Neural progenitor cell (in vitro differentiated cells): ENCODE results near the gene GUCA2B. TPM values are rescaled to one million over a fixed set of nuclear protein-coding genes. Genes with fewer than 3 reads are reported as not detected.

Experiments used
- DNase-seq: peaks from one replicate; pipeline ENCODE4 v3.0.0-alpha.2; 2016; ENCODE audit warnings: low spot score
- H2AFZ ChIP-seq: fragments of 200-600 bp; sonication (generic); replicated peaks from 2 replicates; pipeline ENCODE4 v1.6.1; 2016; ENCODE audit warnings: antibody characterized with exemption
- H3F3A ChIP-seq: fragments of 200-600 bp; sonication (generic); 2 replicates; pipeline ENCODE4 v1.6.1; 2016; ENCODE audit warnings: antibody characterized with exemption, low read depth
- H3K27ac ChIP-seq: fragments of 200-600 bp; sonication (generic); 2 replicates; pipeline ENCODE4 v1.5.1; 2016; ENCODE audit warnings: mild to moderate bottlenecking
- H3K27me3 ChIP-seq: fragments of 200-600 bp; sonication (generic); 2 replicates; pipeline ENCODE4 v1.6.1; 2016; ENCODE audit warnings: mild to moderate bottlenecking, moderate library complexity
- H3K36me3 ChIP-seq: fragments of 200-600 bp; sonication (generic); 2 replicates; pipeline ENCODE4 v1.5.1; 2016
- H3K4me1 ChIP-seq: fragments of 200-600 bp; sonication (generic); 2 replicates; pipeline ENCODE4 v1.6.1; 2016; ENCODE audit warnings: mixed run types
- H3K4me2 ChIP-seq: fragments of 200-600 bp; sonication (generic); 2 replicates; pipeline ENCODE4 v1.6.1; 2016
- H3K4me3 ChIP-seq: fragments of 200-600 bp; sonication (generic); 2 replicates; pipeline ENCODE4 v1.5.1; 2016
- H3K79me2 ChIP-seq: fragments of 200-600 bp; sonication (generic); 2 replicates; pipeline ENCODE4 v1.6.1; 2016; ENCODE audit warnings: low read depth
- H3K9ac ChIP-seq: fragments of 200-600 bp; sonication (generic); 2 replicates; pipeline ENCODE4 v1.6.1; 2016
- H3K9me3 ChIP-seq: fragments of 200-600 bp; sonication (generic); 2 replicates; pipeline ENCODE4 v1.5.1; 2016; ENCODE audit warnings: low read depth
- H4K20me1 ChIP-seq: fragments of 200-600 bp; sonication (generic); 2 replicates; pipeline ENCODE4 v1.6.1; 2016; ENCODE audit warnings: low read depth
- H3K27ac Mint-ChIP-seq: 3 replicates; pipeline ENCODE4 v1.8.0; 2021; ENCODE audit warnings: mixed read lengths
- H3K27me3 Mint-ChIP-seq: 2 replicates; pipeline ENCODE4 v1.8.0; 2022; ENCODE audit warnings: low read depth, mild to moderate bottlenecking, inconsistent platforms, moderate library complexity, mixed read lengths; ENCODE audit not compliant: insufficient read depth
- H3K36me3 Mint-ChIP-seq: 3 replicates; pipeline ENCODE4 v1.8.0; 2021; ENCODE audit warnings: mixed read lengths
- H3K4me1 Mint-ChIP-seq: 3 replicates; pipeline ENCODE4 v1.8.0; 2021; ENCODE audit warnings: mixed read lengths
- H3K4me3 Mint-ChIP-seq: 3 replicates; pipeline ENCODE4 v1.8.0; 2021; ENCODE audit warnings: mild to moderate bottlenecking, moderate library complexity, mixed read lengths
- H3K9me3 Mint-ChIP-seq: 3 replicates; pipeline ENCODE4 v1.8.0; 2020; ENCODE audit warnings: mixed read lengths
- CTCF ChIP-seq: fragments of 200-600 bp; sonication (generic); IDR thresholded peaks from 2 replicates; pipeline ENCODE4 v1.5.1; 2017; ENCODE audit warnings: antibody characterized with exemption, mild to moderate bottlenecking
- EZH2 ChIP-seq: fragments of 200-600 bp; sonication (generic); IDR thresholded peaks from 2 replicates; pipeline ENCODE4 v1.6.1; 2017; ENCODE audit warnings: antibody characterized with exemption, mild to moderate bottlenecking, moderate library complexity
- EZH2phosphoT487 ChIP-seq: fragments of 200-600 bp; sonication (generic); IDR thresholded peaks from 2 replicates; pipeline ENCODE4 v1.6.1; 2017; ENCODE audit warnings: antibody characterized with exemption
- total RNA-seq: library from RNA; depleted of rRNA; stranded (reverse); fragments of >200 nt; gene quantifications from 2 replicates; pipeline ENCODE4 v1.2.3, GENCODE V29; 2015; ENCODE audit warnings: low replicate concordance

GUCA2B gene
- total RNA-seq, 1 donor from 2014 or later: not detected

- Mint-ChIP-seq H3K4me3 (no peak overlapping the region), H3K27ac (peak overlapping the region; percentile 81)
These were observed 19.3 kb downstream of the GUCA2B start for GRCh38 chr1:42172381-42173133.

DNA sequence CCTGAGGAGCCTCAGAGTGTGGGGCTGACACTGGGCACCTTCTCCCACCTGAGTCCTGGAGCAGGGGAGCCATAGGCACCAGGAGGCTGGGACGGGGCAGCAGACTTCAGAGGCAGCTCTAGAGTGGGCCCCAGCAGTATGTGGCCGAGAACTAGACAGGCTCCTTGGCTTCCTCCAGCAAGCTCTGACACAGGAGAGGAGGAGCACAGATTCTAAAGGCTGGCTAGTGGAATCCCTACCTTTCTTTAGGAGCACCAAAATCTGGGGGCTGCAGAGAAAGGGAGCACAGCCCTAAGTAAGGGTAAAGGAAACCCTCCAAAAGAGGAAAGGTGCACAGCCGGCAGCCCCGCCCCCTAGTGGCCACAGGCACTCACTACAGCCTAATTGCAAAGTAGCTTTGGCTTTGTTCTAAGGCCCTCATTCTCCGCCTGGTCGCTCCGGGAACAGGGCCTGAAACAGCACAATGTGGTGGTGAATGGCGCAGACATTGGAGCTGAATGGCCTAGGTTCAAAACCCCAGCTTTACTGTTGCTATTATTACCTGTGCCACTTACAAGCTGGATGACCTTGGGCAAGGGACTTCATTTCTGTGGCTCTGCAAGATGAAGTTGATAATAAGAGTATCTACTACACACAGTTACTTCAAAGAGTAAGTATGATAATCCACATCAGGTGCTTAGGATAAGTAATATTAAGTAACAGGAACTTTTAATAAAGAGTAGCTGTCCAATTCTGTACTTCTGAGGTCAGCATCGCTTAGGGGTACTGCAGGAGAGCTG is 20.1 kb downstream of the GUCA2B start:
- no peak overlapping the region for H3K27ac ChIP-seq
- H3K36me3 ChIP-seq: no peaks in the 10 kb centered on the region
- H3K79me2 ChIP-seq: no peaks in the 10 kb centered on the region
- no peaks in the 10 kb centered on the region for H3K9me3 Mint-ChIP-seq
- H3K9ac ChIP-seq: no peak overlapping the region
- no peak overlapping the region for H3K27ac Mint-ChIP-seq
- H3K36me3 Mint-ChIP-seq: no peaks in the 10 kb centered on the region
- no peak overlapping the region for H3K4me3 ChIP-seq
- no peaks in the 10 kb centered on the region for H3K9me3 ChIP-seq
- H3F3A ChIP-seq: peaks cover 7% of the 10 kb centered on the region
- H3K4me2 ChIP-seq: no peak overlapping the region
- peaks cover 2% of the 10 kb centered on the region for H3K27me3 Mint-ChIP-seq
- peaks cover 2% of the 10 kb centered on the region for H3K4me1 Mint-ChIP-seq
- DNase-seq: peak; percentile 82
- no peak overlapping the region for H3K4me3 Mint-ChIP-seq
- no peak overlapping the region for H2AFZ ChIP-seq
- H3K27me3 ChIP-seq: no peaks in the 10 kb centered on the region
- no peak for TF ChIP-seq EZH2
- TF ChIP-seq CTCF: peak; percentile 96
- no peak for TF ChIP-seq EZH2phosphoT487
- H3K4me1 ChIP-seq: peaks cover 3% of the 10 kb centered on the region
- H4K20me1 ChIP-seq: no peaks in the 10 kb centered on the region

More at GRCh38 chr1:42172381-42173133, 19.3 kb downstream of the GUCA2B start:
- Histone ChIP-seq H4K20me1 (no peaks in the 10 kb centered on the region), H3K9me3 (no peaks in the 10 kb centered on the region), H3K27me3 (no peaks in the 10 kb centered on the region), H3K79me2 (no peaks in the 10 kb centered on the region), H2AFZ (no peak overlapping the region), H3K4me2 (no peak overlapping the region), H3K9ac (no peak overlapping the region), H3K4me1 (peaks cover 3% of the 10 kb centered on the region), H3F3A (peaks cover 6% of the 10 kb centered on the region), H3K27ac (no peak overlapping the region), H3K4me3 (no peak overlapping the region), H3K36me3 (no peaks in the 10 kb centered on the region)
- Mint-ChIP-seq H3K9me3 (no peaks in the 10 kb centered on the region), H3K27me3 (peaks cover 4% of the 10 kb centered on the region), H3K4me1 (peaks cover 2% of the 10 kb centered on the region), H3K36me3 (no peaks in the 10 kb centered on the region)
- no peak for DNase-seq
- TF ChIP-seq EZH2phosphoT487: no peak
- TF ChIP-seq EZH2: no peak
- no peak for TF ChIP-seq CTCF

DNA sequence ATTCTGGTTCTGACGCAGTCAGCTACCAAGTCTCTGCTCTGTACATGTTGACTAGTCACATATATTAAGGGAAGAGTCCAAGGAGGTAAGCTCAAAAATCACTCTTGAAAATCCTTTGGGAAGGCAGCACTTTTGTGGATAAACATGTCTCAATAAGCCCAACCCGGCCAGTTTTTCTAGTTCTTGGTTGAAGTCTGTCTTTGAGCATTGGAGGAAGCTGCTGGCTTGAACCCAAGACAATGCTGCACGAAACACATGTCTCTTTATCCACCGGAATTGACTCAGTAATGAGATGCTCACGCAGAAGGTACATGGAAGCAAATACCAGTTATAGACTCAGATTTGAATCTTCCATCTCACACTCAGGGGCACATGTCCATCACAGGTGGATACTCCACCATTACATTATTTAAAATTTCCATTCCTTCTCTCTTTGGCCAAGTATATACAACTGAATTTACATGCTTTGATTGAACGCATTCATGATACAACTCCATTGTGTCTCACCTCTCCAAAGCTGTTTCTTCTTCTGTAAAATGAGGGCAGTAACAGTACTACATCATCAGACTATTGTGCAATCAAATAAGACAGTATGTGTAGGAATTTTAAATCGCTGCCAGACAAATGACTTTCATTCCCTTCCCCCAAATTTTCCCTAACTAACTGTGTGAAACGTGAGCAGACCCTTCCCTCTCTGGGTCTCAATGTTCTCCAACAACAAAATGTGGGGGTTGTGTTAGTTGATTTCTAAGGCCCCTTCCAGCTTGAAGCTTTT is 20.9 kb downstream of the GUCA2B start:
- no peaks in the 10 kb centered on the region for H3K9me3 Mint-ChIP-seq
- no peak overlapping the region for H3K4me3 Mint-ChIP-seq
- Histone ChIP-seq H3K9me3 (no peaks in the 10 kb centered on the region), H3K4me2 (no peak overlapping the region), H2AFZ (no peak overlapping the region), H3K27me3 (no peaks in the 10 kb centered on the region), H3K4me3 (no peak overlapping the region), H3K79me2 (no peaks in the 10 kb centered on the region), H3K36me3 (no peaks in the 10 kb centered on the region), H3K4me1 (peaks cover 3% of the 10 kb centered on the region), H3F3A (peaks cover 7% of the 10 kb centered on the region), H4K20me1 (no peaks in the 10 kb centered on the region), H3K9ac (no peak overlapping the region), H3K27ac (no peak overlapping the region)
- H3K4me1 Mint-ChIP-seq: peaks cover 2% of the 10 kb centered on the region
- no peak for DNase-seq
- no peak for TF ChIP-seq EZH2phosphoT487
- no peak for TF ChIP-seq CTCF
- TF ChIP-seq EZH2: no peak
- peaks cover 2% of the 10 kb centered on the region for H3K27me3 Mint-ChIP-seq
- no peaks in the 10 kb centered on the region for H3K36me3 Mint-ChIP-seq
- no peak overlapping the region for H3K27ac Mint-ChIP-seq
